DMS53 (cell line): ENCODE results near the gene FAT2.

Experiments
- DNase-seq: peaks from one replicate; lab custom pipeline; 2025; lab: John Stamatoyannopoulos, UW

FAT2 gene, protein sequence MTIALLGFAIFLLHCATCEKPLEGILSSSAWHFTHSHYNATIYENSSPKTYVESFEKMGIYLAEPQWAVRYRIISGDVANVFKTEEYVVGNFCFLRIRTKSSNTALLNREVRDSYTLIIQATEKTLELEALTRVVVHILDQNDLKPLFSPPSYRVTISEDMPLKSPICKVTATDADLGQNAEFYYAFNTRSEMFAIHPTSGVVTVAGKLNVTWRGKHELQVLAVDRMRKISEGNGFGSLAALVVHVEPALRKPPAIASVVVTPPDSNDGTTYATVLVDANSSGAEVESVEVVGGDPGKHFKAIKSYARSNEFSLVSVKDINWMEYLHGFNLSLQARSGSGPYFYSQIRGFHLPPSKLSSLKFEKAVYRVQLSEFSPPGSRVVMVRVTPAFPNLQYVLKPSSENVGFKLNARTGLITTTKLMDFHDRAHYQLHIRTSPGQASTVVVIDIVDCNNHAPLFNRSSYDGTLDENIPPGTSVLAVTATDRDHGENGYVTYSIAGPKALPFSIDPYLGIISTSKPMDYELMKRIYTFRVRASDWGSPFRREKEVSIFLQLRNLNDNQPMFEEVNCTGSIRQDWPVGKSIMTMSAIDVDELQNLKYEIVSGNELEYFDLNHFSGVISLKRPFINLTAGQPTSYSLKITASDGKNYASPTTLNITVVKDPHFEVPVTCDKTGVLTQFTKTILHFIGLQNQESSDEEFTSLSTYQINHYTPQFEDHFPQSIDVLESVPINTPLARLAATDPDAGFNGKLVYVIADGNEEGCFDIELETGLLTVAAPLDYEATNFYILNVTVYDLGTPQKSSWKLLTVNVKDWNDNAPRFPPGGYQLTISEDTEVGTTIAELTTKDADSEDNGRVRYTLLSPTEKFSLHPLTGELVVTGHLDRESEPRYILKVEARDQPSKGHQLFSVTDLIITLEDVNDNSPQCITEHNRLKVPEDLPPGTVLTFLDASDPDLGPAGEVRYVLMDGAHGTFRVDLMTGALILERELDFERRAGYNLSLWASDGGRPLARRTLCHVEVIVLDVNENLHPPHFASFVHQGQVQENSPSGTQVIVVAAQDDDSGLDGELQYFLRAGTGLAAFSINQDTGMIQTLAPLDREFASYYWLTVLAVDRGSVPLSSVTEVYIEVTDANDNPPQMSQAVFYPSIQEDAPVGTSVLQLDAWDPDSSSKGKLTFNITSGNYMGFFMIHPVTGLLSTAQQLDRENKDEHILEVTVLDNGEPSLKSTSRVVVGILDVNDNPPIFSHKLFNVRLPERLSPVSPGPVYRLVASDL (N-terminal part only)

DNA sequence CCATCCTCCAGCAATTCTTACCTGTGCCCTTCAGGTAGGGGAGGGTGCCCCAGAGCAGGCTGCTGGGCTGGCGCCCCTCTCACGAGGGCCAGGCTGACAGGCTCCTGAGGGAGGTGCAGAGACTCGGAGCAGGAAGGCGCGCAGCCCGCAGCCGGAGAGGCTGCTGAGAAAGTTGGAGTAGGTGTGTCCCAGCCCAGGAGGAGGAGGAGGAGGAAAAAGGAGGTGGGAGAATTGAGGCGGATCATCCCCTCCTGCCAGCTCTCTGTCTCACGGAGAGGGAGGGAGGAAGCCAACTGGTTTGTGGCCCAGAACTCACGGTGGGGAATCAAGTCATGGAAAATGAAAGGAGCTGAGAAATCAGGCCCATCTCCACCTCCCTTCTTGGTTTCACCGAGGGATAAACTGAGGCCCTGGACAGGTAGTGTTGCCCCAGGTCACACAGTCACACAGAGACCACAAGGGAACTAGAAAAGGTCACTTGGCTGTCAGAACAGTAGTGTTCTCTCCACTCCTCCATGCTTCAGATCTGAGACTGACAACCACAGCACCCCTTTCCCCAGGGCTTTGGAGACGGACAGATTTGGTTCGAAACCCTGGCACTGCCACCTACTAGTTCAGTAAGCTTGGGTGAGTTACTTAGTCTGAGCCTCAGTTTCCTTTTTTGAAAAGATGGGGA, at the start of gene FAT2:
TSS of gene FAT2 (minus strand) at position 188 of the 676 bp plus-strand sequence. CDS start 22,400 bp downstream, outside the sequence.
- DNase-seq, result no peak

DNA sequence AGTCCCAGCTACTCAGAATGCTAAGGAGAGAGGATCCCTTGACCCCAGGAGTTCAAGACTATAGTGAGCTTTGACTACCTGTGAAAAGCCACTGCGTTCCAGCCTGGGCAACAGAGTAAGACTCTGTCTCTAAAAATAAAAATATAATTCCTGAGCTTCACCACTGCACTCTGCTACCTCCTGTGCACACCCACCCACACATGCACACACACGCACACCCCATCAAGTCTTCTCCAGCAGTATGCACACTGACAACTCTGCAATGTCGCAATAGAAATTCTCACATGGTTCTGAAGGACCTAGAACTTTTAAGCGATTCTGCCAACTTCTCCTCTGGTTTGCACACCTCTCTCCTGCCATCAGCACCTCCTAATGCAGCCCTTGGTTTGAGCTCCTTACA, 47.5 kb upstream of the FAT2 start:
- DNase-seq, result no peak

DNA sequence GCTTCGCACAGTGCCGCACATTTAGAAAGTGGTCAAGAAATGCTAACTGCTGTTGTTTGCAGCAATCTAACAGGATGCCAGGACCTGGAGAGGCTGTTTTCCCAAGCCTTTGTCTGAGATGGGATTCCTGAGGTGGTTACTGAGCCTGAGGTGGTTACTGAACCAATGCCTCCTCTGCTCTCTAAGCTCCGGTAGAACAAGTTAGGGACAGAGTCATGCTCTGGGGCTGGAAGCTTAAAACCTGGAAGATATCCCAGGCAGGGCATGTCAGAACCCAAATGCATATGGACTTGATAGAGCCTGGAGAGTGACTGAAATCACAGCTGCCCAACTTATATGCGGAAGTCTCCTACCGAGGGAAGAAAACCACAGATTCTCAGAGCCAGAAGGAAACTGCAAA, 46.5 kb upstream of the FAT2 start:
- DNase-seq, result no peak

DNA sequence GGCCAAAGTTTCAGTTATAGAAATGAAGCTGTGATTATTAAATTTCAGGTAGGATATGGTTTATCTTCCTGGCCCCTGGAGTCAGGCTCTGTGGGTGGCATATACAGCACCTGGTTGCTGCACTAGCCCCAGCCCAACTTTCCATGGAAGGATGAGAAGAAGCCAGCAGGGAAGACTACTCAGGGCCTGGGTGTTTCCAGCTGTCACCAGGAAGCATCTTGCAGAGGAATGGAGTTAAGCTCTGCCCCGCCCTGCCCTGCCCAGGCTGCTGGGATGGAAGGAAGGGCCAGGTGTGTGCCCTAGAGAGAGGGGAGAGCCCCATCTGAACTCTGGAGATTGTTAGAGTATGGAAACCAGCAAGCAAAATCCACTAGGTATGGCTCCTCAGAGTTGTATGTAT, 42.8 kb upstream of the FAT2 start:
- DNase-seq, result no peak

DNA sequence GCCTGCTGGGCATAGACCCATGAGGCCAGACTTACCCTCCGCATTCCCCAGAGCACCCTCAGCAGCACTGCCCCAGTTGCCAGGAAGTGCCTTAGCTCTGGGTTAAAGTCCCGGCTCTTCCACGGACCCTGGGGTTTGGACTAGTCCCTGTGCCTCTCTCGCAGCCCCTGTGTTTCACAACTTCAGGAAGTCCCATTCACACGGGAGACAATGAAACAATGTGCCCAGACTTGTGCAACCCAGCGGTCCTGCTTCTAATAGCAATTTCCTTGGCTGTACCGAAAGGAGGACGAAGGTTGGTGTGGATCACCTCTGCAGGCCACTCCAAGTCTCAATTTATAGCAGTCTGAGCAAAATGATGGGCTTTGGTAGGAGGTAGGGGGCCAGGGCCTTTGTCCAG, 41.8 kb upstream of the FAT2 start:
- no peak for DNase-seq

DNA sequence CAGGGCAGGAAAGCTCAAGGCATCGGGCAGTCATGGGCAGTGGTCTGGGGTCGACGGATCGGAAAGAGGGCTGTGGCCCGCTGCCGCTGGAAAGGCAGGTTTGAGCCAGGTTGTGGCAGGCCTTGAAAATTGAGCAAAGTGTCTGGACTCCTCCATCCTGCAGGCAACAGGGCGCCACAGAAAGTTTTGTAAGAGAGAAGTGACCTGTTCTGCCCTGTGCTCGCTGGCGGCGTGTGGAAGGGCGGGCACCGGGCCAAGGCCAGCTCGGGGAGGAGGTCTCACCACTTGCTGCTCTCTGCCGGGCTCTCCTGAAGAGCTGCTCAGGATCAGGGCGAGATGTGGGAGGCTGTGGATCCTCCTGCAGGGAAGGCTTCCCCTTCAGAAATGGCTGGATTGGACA, 41.4 kb upstream of the FAT2 start:
- DNase-seq, result no peak

DNA sequence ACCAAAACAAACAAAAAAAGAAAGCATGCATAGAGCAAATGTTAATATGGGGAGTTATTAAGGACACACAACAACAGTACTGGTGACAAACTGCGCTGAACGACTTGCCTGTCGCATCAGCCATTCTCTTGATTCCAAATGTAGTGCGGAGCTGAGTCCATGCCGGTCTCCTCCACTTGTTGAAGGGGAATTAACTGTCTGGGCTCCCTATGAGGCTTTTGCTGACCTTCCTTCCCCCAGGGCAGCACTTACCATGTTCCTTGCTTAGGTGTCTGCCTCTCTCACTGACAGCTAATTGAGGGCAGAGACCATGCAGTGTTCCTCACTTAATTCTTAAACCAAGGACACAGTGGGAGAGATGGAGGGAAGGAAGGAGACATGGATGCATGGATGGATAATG, 40.8 kb upstream of the FAT2 start:
- no peak for DNase-seq

DNA sequence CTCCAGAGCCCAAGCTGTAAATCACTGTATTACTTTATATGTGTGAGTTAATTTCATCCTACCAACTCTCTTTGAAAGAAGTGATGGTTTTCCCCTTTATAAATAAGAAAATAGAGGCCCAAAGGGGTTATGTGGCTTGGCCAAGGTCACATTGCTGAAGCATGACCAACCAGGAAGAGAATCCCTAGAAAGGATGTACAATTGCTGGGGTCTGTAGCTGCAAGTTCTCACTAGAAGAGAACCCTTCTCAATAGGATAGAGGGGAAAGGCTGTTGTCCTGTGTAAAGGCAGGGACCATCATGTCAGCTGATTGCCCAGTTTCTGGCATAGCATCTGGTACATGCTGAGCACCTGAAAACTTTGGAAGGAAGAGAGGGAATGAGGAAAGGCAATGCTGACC, 39.0 kb upstream of the FAT2 start:
- no peak for DNase-seq

DNA sequence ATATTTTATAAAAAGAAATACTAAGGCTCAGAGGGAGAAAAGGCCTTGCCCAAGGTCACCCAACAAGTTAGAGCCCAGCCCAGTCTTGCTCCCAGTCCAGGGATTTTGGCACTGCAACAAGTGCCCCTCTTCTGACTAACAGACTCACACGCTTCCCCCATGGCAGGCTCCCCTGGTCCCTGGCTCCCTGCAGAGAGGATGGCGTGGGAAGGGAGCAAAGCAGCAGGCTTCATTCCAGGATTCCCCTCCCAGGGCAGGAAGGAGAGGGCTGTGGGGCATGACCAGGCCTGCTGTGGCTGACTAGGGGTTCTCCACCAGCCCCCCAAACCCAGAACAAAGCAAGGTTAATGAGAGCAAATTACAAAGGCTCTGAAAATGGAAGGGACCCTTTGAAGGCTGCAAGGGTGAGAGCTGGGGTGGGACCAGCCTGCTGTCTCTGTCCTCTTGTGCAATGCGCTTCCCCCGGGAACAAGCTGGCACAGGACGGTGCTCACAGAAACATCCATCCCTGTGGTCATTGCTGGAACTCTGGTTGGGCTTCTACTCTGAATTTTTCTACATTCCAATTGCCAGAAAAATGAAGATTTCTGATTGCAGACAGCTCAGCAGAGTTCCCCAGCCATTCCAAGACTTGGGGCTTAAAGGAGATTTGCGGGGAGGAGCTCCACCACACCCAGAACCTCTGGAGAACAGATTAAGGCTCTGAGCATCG, 37.1 kb upstream of the FAT2 start:
- DNase-seq, result no peak

DNA sequence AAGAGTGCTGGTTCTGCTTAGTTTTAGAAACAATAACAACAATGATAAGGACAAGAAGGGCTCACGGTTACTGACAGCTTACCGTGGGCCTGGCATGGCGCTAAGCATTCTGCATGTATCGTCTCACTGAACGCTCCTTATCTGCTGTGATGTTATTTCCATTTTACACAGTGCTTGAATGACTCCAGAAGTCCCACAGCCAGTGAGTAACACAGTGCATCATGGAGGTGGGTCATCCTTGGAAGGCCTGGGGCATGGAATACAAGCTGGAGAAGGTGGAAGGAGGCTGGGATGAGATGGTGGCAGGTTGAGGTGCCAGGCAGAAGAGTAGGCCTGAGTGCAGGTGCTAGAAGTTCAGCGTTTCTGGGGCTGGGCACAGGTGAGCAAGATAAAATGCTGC, 36.5 kb upstream of the FAT2 start:
- no peak for DNase-seq

DNA sequence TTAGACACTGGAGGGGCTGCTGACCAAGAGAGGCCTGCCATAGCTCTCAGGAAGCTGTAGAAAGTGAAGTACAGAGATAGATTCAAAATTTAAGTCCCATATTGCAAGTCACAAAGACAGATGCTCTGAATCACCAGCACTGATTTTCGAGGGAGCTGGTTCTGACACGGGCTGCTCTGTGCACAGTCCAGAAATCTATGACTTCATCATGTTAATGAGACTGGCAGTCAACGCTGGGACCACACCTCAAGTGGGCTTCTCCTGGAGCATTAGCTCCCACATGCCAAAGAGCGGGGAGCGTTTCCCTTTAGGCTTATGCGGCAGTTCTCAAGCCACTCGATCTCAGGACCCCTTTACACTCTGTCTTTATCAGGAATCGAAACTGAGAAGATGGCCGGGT, 34.2 kb upstream of the FAT2 start:
- no peak for DNase-seq

DNA sequence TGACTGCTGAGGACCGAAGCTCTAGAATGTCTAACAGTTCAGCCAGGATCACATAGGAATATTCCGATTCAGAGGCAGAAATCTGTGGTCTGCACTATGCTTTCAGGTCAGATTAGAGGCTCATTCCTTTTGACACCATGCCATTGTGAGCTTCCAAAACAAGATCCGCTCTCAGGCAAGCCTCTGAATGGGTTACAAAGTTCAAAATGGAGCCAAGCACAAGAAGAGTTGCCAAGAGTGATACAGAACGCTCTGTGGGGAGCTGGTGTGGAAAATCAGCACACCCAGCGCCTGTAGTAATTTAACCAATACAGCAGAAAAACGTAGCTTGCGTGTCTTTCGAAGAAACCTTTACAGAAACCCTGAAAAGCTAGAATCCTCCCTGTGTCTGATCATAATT, 33.3 kb upstream of the FAT2 start:
- no peak for DNase-seq

DNA sequence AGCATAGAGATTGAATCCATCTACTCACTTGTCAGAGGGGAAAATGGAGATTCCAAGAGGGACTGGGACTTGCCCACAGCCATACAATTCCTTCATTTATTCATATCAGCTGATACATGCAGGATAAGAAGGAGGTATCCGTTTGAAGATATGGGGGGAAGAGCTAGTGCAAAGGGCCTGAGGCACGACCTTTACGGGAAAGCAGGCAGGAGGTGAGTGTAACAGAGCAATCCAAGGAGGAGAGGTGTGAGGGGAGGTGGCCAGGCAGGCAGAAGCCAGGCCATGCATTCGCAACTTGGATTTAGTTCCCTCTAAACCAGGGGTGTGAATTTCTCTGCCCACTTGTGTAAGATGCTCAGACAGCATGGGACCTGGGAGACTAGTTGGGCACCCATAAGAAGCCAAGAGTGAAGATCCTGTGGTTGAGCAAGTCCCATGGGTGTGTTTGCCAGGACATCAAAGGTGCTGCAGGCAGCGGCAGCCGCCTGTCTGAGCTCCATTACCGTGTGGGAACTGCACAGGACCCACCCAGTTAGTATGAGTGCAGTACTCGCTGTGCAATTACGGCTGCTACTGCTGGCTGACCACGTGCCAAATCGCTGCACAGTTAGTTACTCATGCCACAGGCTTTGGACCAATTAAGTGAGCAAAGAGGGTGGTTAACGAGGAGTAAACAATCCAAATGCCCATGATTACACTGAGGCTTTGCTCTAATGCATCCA, 31.4 kb upstream of the FAT2 start:
- no peak for DNase-seq

DNA sequence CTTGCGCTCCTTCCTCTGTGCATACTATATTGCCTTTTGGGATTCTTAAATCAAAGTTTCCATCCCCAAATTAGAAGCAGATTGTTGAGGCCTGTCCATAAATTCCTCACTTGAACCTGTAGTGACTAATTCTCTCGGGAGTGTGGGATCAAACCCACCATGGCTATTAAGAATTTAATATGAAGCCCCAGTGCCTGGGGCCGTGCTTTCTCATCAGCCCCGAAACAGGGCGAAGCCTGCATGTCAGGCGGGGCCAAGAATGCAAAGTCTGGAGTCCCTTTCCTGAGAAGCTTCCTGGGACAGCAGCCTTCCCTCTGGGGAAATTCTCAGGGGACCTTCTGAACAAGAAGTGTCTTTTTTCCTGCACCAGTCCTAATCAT, 29.3 kb upstream of the FAT2 start:
- DNase-seq, result no peak

DNA sequence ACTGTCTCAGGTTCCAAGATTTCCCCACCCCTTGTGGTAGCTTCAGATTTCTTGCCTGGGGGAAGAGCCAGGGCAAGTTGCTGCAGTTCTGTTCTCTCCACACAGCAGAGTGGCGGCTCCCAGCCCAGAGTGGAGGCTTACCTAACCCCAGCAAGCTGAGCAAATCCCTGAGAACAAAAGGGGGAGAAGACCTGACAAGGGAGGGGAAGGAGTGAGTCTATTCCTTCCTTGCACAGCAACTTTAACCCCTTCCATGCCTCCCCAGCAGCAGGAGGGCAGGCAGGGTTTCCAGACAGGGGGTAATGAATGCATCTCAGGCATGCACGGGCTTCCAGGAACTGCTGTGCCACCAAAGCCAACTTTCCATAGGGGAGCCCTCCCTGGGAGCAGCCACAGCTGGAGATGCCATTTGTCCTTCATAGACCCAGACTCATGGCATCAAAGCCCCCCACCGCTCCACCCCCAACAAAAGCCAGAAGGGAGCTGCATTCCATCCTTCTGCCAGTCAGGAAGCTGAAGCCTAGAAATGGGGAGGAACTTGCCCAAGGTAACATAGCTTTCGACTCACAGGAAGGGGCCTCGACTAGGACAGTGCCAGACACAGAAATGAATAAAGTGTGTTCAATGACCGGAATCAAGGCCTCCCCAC, 28.8 kb upstream of the FAT2 start:
- DNase-seq, result no peak

DNA sequence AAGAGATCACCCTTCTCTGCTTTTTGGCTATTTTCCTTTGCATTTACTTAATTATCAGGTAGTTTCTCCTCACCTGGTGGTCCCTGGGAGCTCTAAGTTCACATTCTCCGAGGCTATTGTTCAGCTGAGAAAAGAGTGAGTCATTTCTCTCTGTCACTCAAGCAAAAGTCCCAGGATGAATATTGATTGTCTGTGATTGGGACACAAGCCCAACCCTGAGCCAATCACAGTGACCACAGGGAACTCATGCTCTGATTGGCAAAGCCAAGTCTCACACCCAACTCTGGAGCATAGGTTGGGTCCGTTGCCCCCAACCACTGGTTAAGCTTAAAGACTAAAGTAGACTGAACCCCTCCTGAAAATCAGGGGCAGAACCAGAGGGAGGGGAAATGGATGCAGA, 27.8 kb upstream of the FAT2 start:
- DNase-seq, result no peak

DNA sequence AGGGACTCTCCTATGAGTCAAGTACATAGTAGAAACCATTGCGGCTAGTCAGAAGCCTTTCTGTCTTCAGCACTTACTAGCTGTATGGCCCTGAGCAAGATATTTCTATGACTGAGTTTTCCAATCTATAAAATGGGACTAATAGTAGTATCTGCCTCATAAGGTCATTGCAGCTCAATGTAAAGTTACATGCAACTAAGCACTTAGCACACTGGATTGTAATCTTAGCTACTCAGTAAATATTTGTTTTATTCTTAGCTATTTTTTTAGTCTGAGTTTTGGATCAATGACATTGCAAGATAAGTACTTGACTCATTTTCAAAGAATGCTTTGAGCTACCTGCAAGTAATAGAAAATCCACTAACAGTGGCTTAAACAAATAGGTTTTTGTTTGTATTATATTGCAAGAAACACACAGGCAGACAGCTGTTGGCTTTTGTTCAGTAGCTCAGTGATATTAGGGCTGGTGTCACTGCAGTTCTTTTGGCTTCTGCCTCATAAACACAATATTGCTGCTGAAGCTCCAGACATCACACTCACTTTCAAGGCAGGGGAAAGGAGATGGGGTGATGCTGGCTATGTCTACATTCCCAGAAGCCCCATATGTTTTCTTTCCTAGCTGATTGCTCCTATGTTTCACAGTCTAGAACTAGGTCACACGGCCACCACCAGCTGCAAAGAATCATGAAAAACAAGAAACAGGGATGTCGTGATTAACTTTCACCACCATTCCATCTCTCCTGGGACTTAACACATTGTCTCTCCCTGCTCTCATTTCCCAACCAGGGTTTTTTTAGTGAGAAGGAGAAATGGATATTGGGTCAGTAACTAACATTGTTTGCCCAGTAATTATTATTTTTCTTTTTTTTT, 26.9 kb upstream of the FAT2 start:
- DNase-seq, result peak; percentile 95

DNA sequence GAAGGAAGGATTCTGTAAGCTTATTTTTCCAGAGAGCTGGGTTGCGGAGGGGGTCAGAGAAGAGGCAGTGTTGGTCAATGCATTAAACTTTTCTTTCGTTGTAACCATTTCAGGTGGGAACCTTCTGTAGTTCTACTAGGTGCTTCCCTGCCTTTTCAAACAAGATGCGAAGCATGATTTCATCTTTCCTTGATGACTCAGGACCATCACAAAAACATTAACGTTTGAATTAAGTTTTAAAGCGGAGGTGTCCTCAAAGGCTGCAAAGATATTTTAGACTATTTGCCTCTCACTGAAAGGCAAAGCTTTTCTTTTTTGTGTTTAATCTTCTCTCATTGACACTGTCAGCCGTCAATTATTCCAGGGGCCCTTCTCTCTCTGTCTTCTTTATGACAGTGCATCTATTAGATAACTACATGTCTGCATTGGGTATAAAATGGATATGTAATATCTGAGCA, 26.3 kb upstream of the FAT2 start:
- DNase-seq, result no peak

DNA sequence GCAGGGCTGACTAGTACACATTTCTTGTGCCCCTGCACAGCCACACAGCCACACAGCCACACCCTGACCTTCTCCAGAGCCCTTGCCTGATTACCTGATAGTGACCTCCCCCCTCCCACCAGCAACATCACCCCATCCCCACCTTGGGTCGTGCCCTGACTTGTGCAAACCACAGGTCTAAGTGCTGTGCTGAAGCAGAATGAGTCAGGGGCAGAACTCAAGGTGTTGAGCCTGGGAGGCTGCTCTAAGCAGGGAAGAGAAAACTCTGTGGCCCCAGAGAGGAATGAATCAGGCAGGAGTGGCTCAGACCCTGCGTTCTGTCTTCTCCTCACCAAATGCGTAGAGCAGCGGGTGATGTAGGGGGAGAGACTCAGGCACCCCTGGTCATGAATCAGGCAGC, 24.3 kb upstream of the FAT2 start:
- DNase-seq, result peak; percentile 38
